CD4-positive, alpha-beta T cell treated with Interleukin-17A for 1 hour (primary cell): ENCODE results near the gene ZNF462.
"Not testable (repeated sequence)": the region's sequence is repeated elsewhere in the genome, so short reads cannot be mapped to it uniquely, and the experiment has no call there.

Experiments used
- DNase-seq: peaks from one replicate; pipeline ENCODE4 v3.0.0-alpha.2; 2020

The ZNF462 gene

DNA sequence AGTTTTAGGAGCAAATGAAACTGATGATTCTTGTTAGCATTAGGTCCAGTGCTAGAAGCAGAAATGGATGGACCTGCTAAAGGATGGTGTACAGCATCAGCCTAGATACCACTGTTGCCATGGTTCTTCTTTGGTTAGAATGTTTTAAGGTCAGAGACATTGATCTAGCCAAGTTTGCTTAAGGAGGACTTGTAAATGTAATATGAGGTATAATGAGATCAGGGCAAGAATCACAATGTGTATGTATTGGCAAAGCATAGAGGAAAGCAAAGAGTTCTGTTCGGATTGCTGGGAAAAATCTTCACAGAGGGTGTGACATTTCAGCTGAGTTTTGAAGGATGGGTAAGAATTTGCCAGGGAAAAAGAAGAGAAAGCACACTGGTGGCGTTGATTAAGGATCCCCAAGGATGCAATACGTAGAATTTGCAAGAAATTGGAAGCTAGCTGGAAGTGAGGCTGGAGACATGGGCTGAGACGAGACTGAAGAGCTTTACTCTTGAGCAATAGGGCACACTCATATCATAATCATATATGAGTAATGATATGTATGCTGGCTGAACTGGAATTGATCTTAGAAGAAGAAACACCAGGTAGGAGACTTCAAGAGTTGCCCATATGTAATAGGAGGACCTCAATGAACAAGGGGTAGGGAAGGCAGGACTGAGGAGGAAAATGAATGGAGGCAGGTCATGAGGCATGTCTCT is 102.0 kb downstream of the ZNF462 start:
- DNase-seq, result no peak

- no peak for DNase-seq
Observed at GRCh38 chr9:106966481-106966880, 103.5 kb downstream of the ZNF462 start.

- DNase-seq, result no peak
Observed at GRCh38 chr9:106969696-106970095, 106.7 kb downstream of the ZNF462 start.

DNA sequence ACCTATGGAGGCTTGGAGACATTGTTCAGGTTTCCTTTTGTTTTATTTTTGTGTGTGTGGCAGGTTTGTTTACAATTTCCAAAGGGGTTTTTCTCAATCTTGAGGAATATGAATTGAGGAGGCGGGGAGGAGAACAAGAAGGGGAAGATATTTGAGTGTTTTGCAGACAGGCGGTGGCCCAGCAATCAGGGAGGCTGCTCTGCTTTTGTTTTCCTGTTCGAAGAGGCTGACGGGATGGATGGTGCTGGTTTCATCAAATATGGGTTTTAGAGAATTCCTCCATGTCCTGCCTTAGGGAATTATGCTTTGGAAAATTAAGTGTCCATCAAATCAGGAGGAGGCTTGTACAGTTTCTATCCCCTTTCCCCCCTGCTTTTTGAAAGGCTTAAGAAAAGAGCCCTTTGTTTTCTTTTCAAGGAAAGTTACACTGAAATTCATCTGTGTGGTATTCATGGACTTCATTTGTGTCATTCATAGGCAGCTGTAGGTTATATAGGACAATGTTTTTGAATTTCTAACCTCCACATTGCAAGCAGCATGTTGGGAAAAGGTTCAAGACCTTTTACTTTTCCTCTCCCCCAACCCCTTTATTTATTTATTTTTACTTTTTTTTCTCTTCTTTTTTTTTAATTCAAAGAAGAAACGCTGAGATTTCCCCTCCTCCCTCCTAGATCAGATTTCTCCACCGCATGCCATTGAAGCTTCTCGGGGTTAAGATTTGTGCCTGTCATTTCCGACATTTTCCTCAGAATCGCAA is 107.4 kb downstream of the ZNF462 start:
- no peak for DNase-seq

DNA sequence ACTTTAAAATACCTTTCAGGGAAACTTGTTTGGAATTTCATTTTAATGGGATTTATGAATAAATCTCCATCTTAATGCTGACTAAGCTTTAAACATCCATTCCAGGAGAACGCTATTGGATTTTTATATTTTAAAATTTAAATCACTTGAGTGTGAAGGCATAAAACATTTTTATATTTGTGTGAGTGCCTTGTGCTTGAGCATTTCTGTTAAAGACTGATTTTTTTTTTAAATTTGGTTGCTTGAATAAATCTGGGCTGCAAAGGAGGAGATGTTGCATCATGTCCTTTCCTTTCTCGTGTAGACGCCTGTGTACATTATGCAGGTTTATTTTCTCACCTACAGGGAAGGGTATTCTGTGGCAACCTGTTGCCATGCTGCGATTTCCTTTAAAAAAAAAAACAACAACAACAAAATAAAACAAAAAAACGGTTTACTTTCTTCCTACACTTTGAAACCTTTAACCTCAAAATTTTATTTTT is 108.1 kb downstream of the ZNF462 start:
- DNase-seq, result no peak

DNA sequence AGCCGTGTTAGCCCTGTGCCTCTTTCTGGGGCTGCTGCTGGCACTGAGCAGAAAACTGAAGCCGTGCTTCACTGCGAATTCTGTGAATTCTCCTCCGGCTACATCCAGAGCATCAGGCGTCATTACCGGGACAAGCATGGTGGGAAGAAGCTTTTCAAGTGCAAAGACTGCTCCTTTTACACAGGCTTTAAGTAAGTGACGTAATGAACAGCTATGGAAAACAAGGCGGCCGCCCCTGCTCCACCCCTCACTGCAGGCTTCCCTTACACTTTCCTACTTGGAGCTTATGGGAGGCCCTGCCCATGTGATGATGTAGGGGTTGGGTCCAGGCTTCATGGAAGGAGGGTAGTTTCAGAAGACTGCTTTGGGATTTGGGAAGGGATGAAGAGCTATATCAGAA is 109.1 kb downstream of the ZNF462 start:
- no peak for DNase-seq

GRCh38 chr9:106974341-106974740 is 111.4 kb downstream of the ZNF462 start:
- DNase-seq, result no peak

DNA sequence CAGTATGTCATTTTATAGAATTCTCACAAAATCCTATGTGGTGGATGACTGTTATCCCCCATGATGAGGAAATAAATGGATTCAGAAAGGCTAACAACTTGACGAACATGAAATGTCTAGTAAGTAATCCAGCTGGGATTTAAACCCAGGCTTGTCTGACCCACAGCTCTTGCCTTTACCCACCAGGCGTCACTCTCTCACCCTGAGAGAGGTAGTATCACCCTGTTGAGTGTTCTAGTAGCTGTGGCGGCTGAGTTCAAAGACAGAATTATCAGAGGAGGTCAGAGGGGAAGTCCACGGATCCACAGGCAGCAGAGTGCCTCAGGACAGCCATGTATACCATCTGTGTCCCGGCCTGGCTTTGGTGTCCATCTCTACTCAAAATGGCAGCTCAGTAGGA is 113.8 kb downstream of the ZNF462 start:
- no peak for DNase-seq

- DNase-seq, result no peak
Observed at GRCh38 chr9:106980551-106981101, 117.7 kb downstream of the ZNF462 start.

- no peak for DNase-seq
Observed at GRCh38 chr9:106981396-106982287, 118.7 kb downstream of the ZNF462 start.

DNA sequence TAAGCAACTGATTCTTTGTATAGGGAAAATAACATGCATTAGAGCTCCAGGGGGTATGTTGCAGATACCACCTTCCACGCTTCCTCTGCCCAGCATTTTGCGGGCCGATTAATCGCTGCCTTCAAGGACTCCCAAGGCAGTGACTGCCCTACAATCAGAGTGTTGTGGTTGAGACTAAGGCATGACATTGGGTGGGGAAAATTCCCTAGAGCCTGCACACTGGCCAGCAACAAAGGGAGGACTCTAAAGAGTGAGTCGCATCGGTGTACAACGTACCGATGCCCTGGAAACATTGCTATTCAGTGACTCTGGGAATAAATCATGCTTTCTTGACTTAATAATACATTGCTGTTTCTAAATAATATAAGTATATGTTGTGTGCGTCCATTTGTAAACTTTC is 119.7 kb downstream of the ZNF462 start:
- no peak for DNase-seq

DNA sequence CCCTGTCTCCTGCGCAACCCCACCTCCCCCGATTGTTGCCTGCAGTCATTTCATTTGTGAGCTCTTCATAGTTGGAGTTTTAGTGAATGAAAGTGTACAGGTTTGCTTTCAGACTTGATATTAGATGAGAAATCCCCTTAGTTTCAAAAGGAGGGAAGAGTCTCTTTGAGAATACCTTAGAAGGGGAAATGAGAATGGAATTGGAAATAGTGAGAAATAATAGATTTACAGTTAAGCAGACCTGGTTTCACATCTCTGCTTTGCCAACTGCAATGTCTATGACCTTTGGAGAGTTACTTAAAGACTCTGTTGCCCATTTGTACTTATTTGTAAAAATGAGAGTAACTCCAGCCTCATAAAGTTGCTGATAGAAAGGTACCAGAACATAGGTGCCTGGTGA is 120.4 kb downstream of the ZNF462 start:
- DNase-seq, result no peak

GRCh38 chr9:106989904-106990303 is 126.9 kb downstream of the ZNF462 start:
- not testable (repeated sequence) for DNase-seq

DNA sequence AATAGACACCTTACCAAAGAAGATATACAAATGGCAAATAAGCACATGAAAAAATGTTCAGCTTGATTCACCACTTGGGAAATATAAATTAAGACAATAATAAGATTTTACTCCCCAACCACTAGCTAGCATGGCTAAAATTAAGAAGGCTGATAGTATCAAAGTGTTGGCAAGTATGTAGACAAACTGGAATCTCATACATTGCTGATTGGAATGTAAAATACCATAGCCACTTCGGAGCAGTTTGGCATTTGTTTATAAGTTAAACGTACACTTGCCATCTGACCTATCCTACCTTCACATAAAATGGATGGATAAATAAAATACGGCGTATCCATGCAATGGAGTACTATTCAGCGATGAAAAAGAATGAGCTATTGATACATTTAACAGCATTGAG is 129.2 kb downstream of the ZNF462 start:
- DNase-seq, result no peak

DNA sequence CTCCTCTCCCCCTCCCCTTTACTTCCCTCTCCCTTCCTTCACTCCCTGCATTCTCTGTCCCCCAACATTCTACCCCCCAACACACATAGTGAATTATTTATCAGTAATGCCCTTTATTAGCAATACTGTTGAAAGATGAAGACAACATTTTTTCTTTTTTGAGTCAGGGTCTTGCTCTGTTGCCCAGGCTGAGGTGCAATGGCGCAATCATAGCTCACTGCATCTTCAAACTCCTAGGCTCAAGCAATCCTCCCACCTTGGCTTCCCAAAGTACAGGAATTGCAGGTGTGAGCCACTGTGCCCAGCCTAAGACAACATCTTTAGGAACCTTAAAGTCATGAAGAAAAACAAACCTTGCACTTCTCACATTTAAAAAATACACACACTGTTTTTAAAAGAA is 130.6 kb downstream of the ZNF462 start:
- no peak for DNase-seq

- DNase-seq, result no peak
Observed at GRCh38 chr9:106994463-106994862, 131.5 kb downstream of the ZNF462 start.

- DNase-seq, result no peak
Observed at GRCh38 chr9:107000218-107000617, 137.3 kb downstream of the ZNF462 start.

- no peak for DNase-seq
Observed at GRCh38 chr9:107005201-107005600, 142.2 kb downstream of the ZNF462 start.

GRCh38 chr9:107007402-107007801 is 144.4 kb downstream of the ZNF462 start:
- no peak for DNase-seq

- no peak for DNase-seq
Observed at GRCh38 chr9:107008011-107008410, 145.0 kb downstream of the ZNF462 start.

- no peak for DNase-seq
Observed at GRCh38 chr9:107008447-107008846, 145.5 kb downstream of the ZNF462 start.

- DNase-seq, result no peak
Observed at GRCh38 chr9:107016383-107016782, 153.4 kb downstream of the ZNF462 start.
